H9 (cell line): ENCODE measurements around the gene LGALS12. TPM values are rescaled to one million over a fixed set of nuclear protein-coding genes. Genes with fewer than 3 reads are reported as not detected.

Source experiments
- DNase-seq: peaks from one replicate; pipeline ENCODE4 v3.0.0-alpha.2; 2017
- H2AFZ ChIP-seq: one replicate; pipeline ENCODE4 v1.6.1; 2013; ENCODE audit warnings: mild to moderate bottlenecking, low read length, control low read depth, moderate library complexity
- H2AK5ac ChIP-seq: 2 replicates; pipeline ENCODE4 v1.6.1; 2013; ENCODE audit warnings: low read length, control low read depth, mixed read lengths; ENCODE audit not compliant: insufficient read length
- H2BK120ac ChIP-seq: one replicate; pipeline ENCODE4 v1.6.1; 2013; ENCODE audit warnings: low read depth, mild to moderate bottlenecking, low read length, control low read depth, inconsistent platforms; ENCODE audit not compliant: poor library complexity, severe bottlenecking
- H2BK12ac ChIP-seq: 2 replicates; pipeline ENCODE4 v1.6.1; 2013; ENCODE audit warnings: low read length, control low read depth, mixed read lengths, low read depth; ENCODE audit not compliant: insufficient read length
- H2BK15ac ChIP-seq: 2 replicates; pipeline ENCODE4 v1.6.1; 2013; ENCODE audit warnings: low read depth, low read length, control low read depth
- H2BK20ac ChIP-seq: one replicate; pipeline ENCODE4 v1.6.1; 2013; ENCODE audit warnings: low read depth, mild to moderate bottlenecking, low read length, control low read depth, inconsistent platforms; ENCODE audit not compliant: poor library complexity, severe bottlenecking
- H2BK5ac ChIP-seq: 2 replicates; pipeline ENCODE4 v1.6.1; 2013; ENCODE audit warnings: low read length, control low read depth, mixed read lengths; ENCODE audit not compliant: insufficient read length
- H3K14ac ChIP-seq: 2 replicates; pipeline ENCODE4 v1.6.1; 2013; ENCODE audit warnings: low read length, control low read depth; ENCODE audit not compliant: insufficient read depth
- H3K18ac ChIP-seq: 2 replicates; pipeline ENCODE4 v1.6.1; 2013; ENCODE audit warnings: low read depth, mild to moderate bottlenecking, mixed read lengths, low read length, control low read depth; ENCODE audit not compliant: insufficient read length
- H3K23ac ChIP-seq: 2 replicates; pipeline ENCODE4 v1.6.1; 2013; ENCODE audit warnings: low read length, control low read depth, mixed read lengths, low read depth; ENCODE audit not compliant: insufficient read length
- H3K23me2 ChIP-seq: 2 replicates; pipeline ENCODE4 v1.6.1; 2013; ENCODE audit warnings: low read depth, mild to moderate bottlenecking, mixed read lengths, low read length, control low read depth; ENCODE audit not compliant: insufficient read length, poor library complexity, severe bottlenecking
- H3K27ac ChIP-seq: 2 replicates; pipeline ENCODE4 v1.5.1; 2013; ENCODE audit warnings: low read length, control low read depth, mixed read lengths, low read depth; ENCODE audit not compliant: insufficient read length
- H3K27me3 ChIP-seq: 2 replicates; pipeline ENCODE4 v1.6.1; 2013; ENCODE audit warnings: low read length, control low read depth, inconsistent platforms; ENCODE audit not compliant: insufficient read depth
- H3K4ac ChIP-seq: 2 replicates; pipeline ENCODE4 v1.6.1; 2013; ENCODE audit warnings: low read depth, mild to moderate bottlenecking, control low read depth, inconsistent platforms, low read length, moderate library complexity
- H3K4me1 ChIP-seq: 2 replicates; pipeline ENCODE4 v1.6.1; 2013; ENCODE audit warnings: low read length, control low read depth, inconsistent platforms; ENCODE audit not compliant: insufficient read depth
- H3K4me2 ChIP-seq: 2 replicates; pipeline ENCODE4 v1.6.1; 2013; ENCODE audit warnings: low read length, control low read depth, mixed read lengths; ENCODE audit not compliant: insufficient read length, insufficient read depth
- H3K56ac ChIP-seq: 2 replicates; pipeline ENCODE4 v1.6.1; 2013; ENCODE audit warnings: low read depth, mild to moderate bottlenecking, mixed read lengths, low read length, control low read depth; ENCODE audit not compliant: insufficient read length
- H3K79me1 ChIP-seq: 2 replicates; pipeline ENCODE4 v1.6.1; 2013; ENCODE audit warnings: low read depth, mild to moderate bottlenecking, moderate library complexity, low read length, control low read depth, inconsistent platforms; ENCODE audit not compliant: insufficient read depth, poor library complexity, severe bottlenecking
- H3K79me2 ChIP-seq: 2 replicates; pipeline ENCODE4 v1.6.1; 2013; ENCODE audit warnings: low read length, control low read depth, inconsistent platforms; ENCODE audit not compliant: insufficient read depth
- H3K9ac ChIP-seq: 2 replicates; pipeline ENCODE4 v1.6.1; 2013; ENCODE audit warnings: low read length, control low read depth, mixed read lengths; ENCODE audit not compliant: insufficient read length; ENCODE audit errors: extremely low read depth
- H3K9me3 ChIP-seq: one replicate; pipeline ENCODE4 v1.6.1; 2013; ENCODE audit warnings: low read depth, low read length, inconsistent platforms; ENCODE audit not compliant: control insufficient read depth
- H3T11ph ChIP-seq: one replicate; pipeline ENCODE4 v1.6.1; 2013; ENCODE audit warnings: mild to moderate bottlenecking, low read length, control low read depth, inconsistent platforms
- H4K20me1 ChIP-seq: one replicate; pipeline ENCODE4 v1.6.1; 2013; ENCODE audit not compliant: control insufficient read depth, insufficient read length, insufficient read depth
- H4K5ac ChIP-seq: 2 replicates; pipeline ENCODE4 v1.6.1; 2013; ENCODE audit warnings: low read depth, mild to moderate bottlenecking, mixed read lengths, low read length, control low read depth; ENCODE audit not compliant: insufficient read length
- H4K8ac ChIP-seq: replicated peaks from 2 replicates; pipeline ENCODE4 v1.6.1; 2013; ENCODE audit warnings: low read length, control low read depth, mixed read lengths, low read depth; ENCODE audit not compliant: insufficient read length
- H4K91ac ChIP-seq: 2 replicates; pipeline ENCODE4 v1.6.1; 2013; ENCODE audit warnings: low read depth, mild to moderate bottlenecking, moderate library complexity, mixed read lengths, low read length, control low read depth; ENCODE audit not compliant: insufficient read length
- H3K27ac Mint-ChIP-seq, 3 experiments: 2 replicates in 2 of 3; 3 replicates in 1 of 3; pipeline ENCODE4 v1.8.0; 2020 to 2021; ENCODE audit warnings: mixed read lengths in 3 of 3, mild to moderate bottlenecking in 1 of 3, moderate library complexity in 1 of 3
- H3K27me3 Mint-ChIP-seq: 2 replicates; pipeline ENCODE4 v1.8.0; 2021; ENCODE audit warnings: low read depth, mild to moderate bottlenecking, moderate library complexity, mixed read lengths
- H3K36me3 Mint-ChIP-seq, 3 experiments: 2 replicates in 2 of 3; 3 replicates in 1 of 3; pipeline ENCODE4 v1.8.0; 2020 to 2021; ENCODE audit warnings: low read depth in 3 of 3, mixed read lengths in 3 of 3; ENCODE audit not compliant: insufficient read depth in 1 of 3
- H3K4me1 Mint-ChIP-seq, 2 experiments: 2 replicates each; pipeline ENCODE4 v1.8.0; 2020; ENCODE audit warnings: mixed read lengths in 2 of 2
- H3K4me3 Mint-ChIP-seq, 2 experiments: 2 replicates in 1 of 2; 3 replicates in 1 of 2; pipeline ENCODE4 v1.8.0; 2020 to 2021; ENCODE audit warnings: mild to moderate bottlenecking in 2 of 2, mixed read lengths in 2 of 2, moderate library complexity in 1 of 2
- H3K9me3 Mint-ChIP-seq, 2 experiments: 2 replicates in 1 of 2; 3 replicates in 1 of 2; pipeline ENCODE4 v1.8.0; 2020; ENCODE audit warnings: mild to moderate bottlenecking in 2 of 2, mixed read lengths in 2 of 2, moderate library complexity in 1 of 2
- CTCF ChIP-seq: fragments of 200-600 bp; sonication (generic); conservative IDR thresholded peaks from 3 replicates; pipeline ENCODE4 v1.8.0; 2021; ENCODE audit warnings: antibody characterized with exemption, mild to moderate bottlenecking
- WGBS: extraction: QIAGEN DNeasy Blood & Tissue Kit; methylation state at CpG from one replicate; pipeline ENCODE4 v1.1.7; 2013; ENCODE audit warnings: missing lambda C conversion rate, low lambda C conversion rate, mixed read lengths; ENCODE audit not compliant: insufficient read length; ENCODE audit errors: extremely low coverage; 5-methylcytosine and 5-hydroxymethylcytosine counted together
- total RNA-seq: library from RNA; stranded (reverse); gene quantifications from 2 replicates; pipeline ENCODE4 v1.2.1, GENCODE V29; 2021

LGALS12 gene
- total RNA-seq, 1 experiment from 2014 or later, result 1.9 TPM

- Histone ChIP-seq H3K79me1 (no peaks in the 10 kb centered on the region), H3K27ac (no peak overlapping the region), H4K8ac (no peak overlapping the region), H2BK15ac (no peak overlapping the region), H3K4me1 (0 out of 2 replicates have a peak, but pooled peaks cover 2% of the 10 kb centered on the region), H3K9me3 (peaks cover 5% of the 10 kb centered on the region), H3K27me3 (0 out of 2 replicates have a peak, but pooled peaks cover 2% of the 10 kb centered on the region), H3K9ac (no peak overlapping the region), H3T11ph (no peak overlapping the region), H4K5ac (no peak overlapping the region), H2BK5ac (no peak overlapping the region), H3K79me2 (no peaks in the 10 kb centered on the region), H4K91ac (no peak overlapping the region), H4K20me1 (no peaks in the 10 kb centered on the region), H2BK12ac (no peak overlapping the region), H3K23ac (no peak overlapping the region), H3K18ac (no peak overlapping the region), H3K14ac (no peak overlapping the region), H3K4me2 (no peak overlapping the region), H2BK20ac (no peak overlapping the region), H2BK120ac (no peak overlapping the region), H3K23me2 (peaks cover 18% of the 10 kb centered on the region), H2AK5ac (no peak overlapping the region), H3K56ac (no peak overlapping the region), H3K4ac (no peak overlapping the region), H2AFZ (no peak overlapping the region)
- Mint-ChIP-seq H3K27ac (no peak overlapping the region), H3K27me3 (peaks cover 2% of the 10 kb centered on the region), H3K4me3 (no peak overlapping the region), H3K4me1 (peaks cover 33 to 41% of the 10 kb centered on the region in 2 experiments), H3K36me3 (peaks cover 3 to 43% (median 32%) of the 10 kb centered on the region in 3 experiments; a peak in 6 of 7 replicates), H3K9me3 (peaks cover 28 to 42% of the 10 kb centered on the region in 2 experiments)
- no CpG with 5 or more reads among the region's 1 CpG for WGBS
- DNase-seq, result no peak
- no peak for TF ChIP-seq CTCF
These were observed 17.1 kb upstream of the LGALS12 start for GRCh38 chr11:63488789-63489188.
